Hematopoietic multipotent progenitor cell treated with erythropoietin and hydrocortisone succinate and interleukin-3 and kit ligand, for 6 days (in vitro differentiated cells): ENCODE results near the gene PTGES3L.
A peak's percentile ranks its signal among the peaks of the same experiment; 100 is the strongest.
"Not testable (repeated sequence)": the region's sequence is repeated elsewhere in the genome, so short reads cannot be mapped to it uniquely, and the experiment has no call there.

Experiments used
- DNase-seq: peaks from one replicate; pipeline ENCODE4 v3.0.0-alpha.2; 2015

The PTGES3L gene

DNA sequence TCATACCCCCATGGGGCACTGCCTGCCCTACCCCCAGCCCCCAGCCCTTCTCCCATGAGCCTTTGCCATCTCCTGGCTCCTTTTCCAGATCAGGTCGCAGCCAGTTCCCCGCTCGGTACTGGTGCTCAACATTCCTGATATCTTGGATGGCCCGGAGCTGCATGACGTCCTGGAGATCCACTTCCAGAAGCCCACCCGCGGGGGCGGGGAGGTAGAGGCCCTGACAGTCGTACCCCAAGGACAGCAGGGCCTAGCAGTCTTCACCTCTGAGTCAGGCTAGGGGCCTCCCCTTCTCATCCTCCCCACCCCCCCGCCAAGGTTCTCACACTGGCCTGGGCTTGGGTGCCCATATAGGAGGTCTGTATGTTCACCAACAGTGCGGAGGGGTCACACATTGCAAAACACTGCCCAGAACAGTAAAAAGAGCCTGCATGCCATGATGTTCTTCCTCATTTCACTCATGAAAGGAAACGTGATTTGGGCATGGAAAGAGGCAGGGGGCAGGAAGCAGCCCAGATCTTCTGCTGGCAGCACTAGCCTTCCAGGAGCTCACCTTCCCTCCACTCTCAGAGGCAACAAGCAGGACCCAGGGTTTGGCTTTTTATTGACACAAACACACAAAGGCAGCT lies 34.3 kb upstream of the PTGES3L start:
- no peak for DNase-seq

DNA sequence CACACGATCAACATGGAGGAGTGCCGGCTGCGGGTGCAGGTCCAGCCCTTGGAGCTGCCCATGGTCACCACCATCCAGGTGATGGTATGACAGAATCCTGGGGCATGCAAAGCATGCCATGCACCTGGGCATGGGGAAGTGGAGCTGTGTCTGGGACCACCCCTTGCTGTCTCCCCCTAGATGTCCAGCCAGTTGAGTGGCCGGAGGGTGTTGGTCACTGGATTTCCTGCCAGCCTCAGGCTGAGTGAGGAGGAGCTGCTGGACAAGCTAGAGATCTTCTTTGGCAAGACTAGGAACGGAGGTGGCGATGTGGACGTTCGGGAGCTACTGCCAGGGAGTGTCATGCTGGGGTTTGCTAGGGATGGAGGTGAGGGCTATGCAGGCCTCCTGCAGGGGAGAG lies 33.4 kb upstream of the PTGES3L start:
- DNase-seq = no peak

- DNase-seq = peak; percentile 79
Measured at GRCh38 chr17:43011728-43012472, 32.0 kb upstream of the PTGES3L start.

DNA sequence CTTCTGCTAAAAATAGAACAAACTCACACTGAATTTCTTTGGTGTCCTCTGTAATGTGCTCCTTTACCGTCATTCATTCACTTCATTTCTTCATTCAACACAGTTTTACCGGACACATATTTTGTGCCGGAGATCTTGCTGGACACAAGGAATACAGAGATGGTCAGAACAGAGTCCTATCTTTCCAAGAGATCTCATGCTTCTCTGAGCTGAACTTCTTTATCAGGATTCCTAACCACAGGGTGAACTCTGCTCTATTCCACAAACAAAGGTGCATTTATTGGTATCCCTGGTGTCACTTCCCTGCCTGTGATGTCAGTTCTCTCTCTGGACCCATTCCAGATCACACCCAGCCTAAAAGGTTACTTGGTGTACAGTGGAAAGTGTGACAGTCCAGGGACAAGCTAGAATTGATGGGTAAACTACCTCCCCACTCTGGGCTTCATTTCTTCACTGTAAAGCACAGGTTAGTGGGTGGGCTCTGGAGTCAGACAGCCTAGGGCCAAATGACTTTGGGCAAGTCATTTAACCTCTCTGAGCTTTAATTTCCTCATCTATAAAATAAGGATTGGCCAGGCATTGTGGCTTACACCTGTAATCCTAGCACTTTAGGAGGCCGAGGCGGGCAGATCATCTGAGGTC lies 30.9 kb upstream of the PTGES3L start:
- DNase-seq = no peak

GRCh38 chr17:43006639-43007551 lies 27.0 kb upstream of the PTGES3L start, which contains the start of gene IFI35:
Gene IFI35 (plus strand): TSS chr17:43006784. CDS start chr17:43006948, 164 bp downstream.
- DNase-seq = peak; percentile 92

GRCh38 chr17:43003542-43004172 lies 23.8 kb upstream of the PTGES3L start:
- DNase-seq = peak; percentile 43

DNA sequence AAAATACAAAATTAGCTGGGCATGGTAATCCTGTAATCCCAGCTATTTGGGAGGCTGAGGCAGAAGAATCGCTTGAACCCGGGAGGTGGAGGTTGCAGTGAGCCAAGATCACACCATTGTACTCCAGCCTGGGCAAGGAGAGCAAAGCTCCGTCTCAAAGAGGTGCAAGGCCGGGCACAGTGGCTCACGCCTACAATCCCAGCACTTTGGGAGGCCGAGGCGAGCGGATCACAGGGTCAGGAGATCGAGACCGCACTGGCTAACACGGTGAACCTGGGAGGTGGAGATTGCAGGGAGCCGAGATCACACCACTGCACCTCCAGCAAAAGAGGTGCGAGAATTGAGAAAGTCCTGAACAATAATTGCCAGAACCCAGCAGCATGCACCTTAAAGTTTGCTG lies 21.0 kb upstream of the PTGES3L start:
- DNase-seq = not testable (repeated sequence)

GRCh38 chr17:42999003-42999525 lies 19.2 kb upstream of the PTGES3L start:
- no peak for DNase-seq

DNA sequence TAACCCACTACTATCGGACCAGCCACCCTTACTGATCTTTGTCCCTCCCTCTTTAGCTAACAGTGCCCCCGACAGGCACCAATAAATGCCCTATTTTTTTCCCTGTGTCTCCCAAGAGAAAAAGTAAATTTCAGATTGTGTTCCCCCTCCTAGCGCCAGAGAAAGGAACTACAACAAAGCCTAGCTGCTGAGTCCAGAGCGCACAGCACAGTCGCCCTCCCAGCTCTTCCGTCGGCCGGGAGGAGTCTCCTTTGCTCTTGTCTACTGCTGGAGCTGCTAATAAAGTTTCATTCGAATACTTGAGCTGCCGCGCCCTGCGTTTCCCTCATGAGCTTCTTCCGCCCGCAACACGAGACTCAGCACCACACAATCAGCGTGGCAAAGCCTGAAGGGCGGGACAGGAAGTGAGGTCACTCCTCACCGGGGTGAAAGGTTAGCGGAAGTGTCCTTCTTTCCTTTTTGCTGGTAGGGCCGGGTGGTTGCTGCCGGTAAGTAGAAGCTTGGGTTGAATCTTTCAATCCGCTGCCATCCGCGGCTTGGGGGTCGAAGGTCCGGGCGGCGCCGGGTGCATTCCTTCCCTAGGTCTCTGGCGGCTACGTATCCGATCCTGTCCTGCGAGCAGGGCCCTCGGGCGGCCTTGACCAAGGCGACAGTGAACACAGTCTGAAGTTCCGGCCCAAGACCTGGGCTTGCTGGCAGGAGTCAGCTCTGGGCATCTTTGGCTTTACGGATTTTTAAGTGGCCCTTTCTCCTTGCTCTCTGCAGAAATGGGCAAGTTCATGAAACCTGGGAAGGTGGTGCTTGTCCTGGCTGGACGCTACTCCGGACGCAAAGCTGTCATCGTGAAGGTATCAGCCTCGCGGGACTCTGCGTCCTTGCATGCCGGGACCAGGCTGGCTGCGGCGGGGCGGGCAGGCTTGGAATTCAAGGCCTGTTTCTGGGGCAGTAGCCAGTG lies 18.4 kb upstream of the PTGES3L start, which contains the start of gene RPL27:
TSS of gene RPL27 (plus strand) at position 436 of the 955 bp plus-strand sequence. CDS start at position 768, 332 bp downstream.
- peak; percentile 100 for DNase-seq

DNA sequence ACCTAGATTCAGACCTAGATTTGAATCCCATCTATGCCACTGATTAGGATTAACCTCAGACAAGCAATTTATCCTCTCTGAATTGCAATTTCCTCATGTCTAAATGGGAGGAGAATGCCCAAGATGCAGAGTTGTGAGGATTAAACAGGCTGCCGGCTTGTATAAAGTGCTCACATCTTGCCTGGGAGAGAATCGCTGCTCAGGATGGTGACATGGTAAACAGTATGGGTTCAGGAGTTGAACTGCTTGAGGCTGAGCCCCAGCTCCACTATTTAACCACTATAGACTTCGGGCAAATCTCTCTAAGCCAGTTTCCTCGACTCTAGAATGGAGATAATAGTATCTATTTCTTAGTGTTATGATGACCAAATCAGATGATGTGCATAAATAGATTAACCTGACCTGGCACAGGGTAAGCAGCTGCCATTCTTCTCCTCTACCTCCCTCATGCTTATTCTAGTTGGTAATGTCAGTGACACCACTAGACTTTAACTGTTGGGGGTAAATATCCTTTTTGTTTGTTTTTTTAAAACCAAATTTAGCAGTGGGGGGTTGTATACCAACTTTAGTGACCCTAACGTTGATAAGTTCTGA lies 17.6 kb upstream of the PTGES3L start:
- no peak for DNase-seq

DNA sequence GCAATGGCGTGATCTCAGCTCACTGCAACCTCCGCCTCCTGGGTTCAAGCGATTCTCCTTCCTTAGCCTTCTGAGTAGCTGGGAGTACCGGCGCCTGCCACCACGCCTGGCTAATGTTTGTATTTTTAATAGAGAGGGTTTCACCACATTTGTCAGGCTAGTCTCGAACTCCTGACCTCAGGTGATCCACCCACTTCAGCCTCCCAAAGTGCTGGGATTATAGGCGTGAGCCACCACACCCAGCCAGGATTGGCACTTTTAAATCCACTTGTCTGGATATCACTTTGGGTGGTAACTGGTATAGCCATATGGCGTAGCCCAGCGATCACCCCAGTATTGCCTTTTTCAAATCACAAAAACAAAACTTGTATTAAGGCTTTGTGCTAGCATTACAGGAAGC lies 14.0 kb upstream of the PTGES3L start:
- DNase-seq = not testable (repeated sequence)

- no peak for DNase-seq
Measured at GRCh38 chr17:42992872-42993271, 13.0 kb upstream of the PTGES3L start.

DNA sequence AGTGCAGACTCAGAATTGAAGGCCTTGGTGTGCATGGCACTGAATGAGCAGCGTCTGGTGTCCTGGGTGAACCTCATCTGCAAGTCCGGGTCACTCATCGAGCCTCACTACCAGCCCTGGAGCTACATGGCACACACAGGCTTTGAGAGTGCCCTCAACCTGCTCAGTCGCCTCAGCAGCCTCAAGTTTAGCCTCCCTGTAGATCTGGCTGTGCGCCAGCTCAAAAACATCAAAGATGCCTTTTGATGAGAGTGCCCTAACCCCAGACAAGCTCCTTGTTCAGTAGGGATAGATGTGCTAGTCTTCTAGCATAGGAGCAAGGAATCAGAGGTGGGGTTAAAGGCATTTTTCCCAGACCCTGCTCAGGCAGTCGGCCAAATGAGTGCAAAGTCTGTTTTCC lies 11.6 kb upstream of the PTGES3L start:
- no peak for DNase-seq

DNA sequence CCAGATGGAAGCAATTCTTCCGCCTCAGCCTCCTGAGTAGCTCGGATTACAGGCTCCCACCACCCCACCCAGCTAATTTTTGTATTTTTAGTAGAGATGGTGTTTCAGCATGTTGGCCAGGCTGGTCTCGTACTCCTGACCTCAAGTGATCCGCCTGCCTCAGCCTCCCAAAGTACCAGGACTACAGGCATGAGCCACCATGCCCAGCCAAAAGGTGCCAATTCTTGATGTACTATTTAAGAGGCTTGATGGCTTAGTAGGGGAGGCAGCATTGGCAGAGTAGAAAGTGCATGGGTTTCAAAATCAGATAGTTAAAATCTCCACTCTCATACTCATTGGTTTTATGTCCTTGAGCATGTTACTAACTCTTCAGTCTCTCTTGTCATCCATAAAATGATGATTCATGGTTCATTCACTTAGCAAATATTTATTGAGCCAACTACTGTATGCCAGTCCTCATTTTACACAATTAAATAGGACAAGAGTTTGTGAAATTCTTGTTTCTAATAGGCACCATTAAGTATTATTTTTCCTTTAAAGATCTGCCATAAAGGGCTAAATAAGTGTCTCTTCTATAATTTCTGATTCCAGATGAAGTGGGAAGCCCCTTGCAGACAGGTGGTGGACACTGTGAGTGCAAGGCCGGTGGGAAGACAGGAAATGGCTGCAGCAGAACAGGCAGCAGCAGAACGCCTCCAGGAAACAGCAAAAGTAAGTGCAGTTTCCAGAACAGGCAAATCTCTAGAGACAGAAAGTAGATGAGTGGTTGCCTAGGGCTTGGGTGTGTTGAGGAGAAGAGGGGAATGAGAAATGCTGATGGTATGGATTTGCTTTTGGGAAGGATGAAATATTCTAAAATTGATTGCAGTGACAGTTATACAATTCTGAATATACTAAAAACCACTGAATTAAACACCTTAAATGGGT lies 10.1 kb upstream of the PTGES3L start:
- DNase-seq = no peak

- no peak for DNase-seq
Measured at GRCh38 chr17:42989141-42989540, 9.3 kb upstream of the PTGES3L start.

DNA sequence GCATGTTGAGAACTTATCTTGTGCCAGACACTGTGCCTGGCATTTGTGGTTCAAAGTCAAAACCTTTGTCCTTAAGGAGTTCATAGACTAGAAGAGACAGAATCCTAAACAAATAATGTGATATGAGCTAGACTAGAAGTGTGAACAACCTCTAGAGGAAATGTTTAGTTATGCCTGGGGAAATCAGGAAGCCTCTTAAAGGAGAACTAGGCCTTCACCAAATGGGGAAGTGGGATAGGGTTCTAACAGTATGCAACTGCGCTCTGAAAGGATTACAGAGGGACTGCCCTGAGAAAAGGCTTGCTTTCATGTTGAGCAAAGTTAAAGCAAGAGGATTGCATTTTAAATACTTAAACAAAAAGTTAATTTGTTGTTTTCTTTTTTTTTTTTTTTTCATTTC lies 5.3 kb upstream of the PTGES3L start:
- peak; percentile 70 for DNase-seq

DNA sequence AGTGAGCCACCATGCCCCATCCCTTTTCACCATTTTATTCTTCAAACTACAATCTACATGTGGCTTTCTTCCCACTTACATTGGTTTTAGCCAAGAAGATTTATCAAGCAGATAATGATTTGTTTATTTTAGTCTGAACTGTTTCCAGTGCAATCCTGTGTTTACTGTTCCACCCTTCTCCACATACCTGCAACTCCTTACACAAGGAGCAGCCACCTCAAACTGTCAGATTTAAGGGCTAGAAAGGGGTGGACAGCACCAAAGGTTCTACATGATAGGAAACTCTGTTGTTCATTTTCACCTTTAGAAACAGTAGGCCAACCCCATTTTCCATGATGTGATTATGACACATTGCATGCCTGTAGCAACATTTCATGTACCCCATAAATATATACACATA lies 2.4 kb upstream of the PTGES3L start:
- no peak for DNase-seq

- peak; percentile 77 for DNase-seq
Measured at GRCh38 chr17:42980766-42981397, 1.0 kb upstream of the PTGES3L start.

DNA sequence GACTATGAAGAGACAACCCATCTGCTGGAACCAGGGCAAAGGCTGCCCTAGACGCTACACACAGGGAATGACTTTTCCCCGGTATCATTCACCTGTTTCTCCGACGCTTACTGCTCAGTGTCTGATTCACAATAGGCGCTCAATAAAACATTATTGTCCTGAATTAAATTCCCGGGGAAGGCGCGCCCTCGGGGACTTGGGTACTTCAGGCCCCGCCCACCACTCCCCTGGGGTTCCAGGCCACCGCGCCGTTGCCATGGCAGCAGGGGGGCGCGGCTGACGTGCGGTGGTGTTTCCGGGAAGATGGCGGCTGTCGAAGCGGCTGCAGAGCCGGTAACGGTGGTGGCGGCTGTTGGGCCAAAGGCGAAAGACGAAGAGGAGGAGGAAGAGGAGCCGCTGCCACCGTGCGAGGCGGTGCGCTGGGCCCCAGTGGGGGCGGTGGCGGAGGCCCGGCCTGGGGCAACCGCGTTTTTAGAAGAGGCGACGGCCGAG lies 440 bp upstream of the PTGES3L start, which contains the start of gene RUNDC1:
TSS of gene RUNDC1 (plus strand) at position 292 of the 492 bp plus-strand sequence. CDS start at position 304, 12 bp downstream.
- peak; percentile 96 for DNase-seq
